ENCODE measurements around the gene SHCBP1L.

SHCBP1L gene

GRCh38 chr1:182890927-182891610 lies 61.9 kb downstream of the SHCBP1L start:
- DNase-seq (ENCODE audit: low read depth, low spot score), result no peak

- DNase-seq (ENCODE audit: low read depth, low spot score), result no peak
Observed at GRCh38 chr1:182889997-182890396, 63.0 kb downstream of the SHCBP1L start.

GRCh38 chr1:182888736-182889531 lies 64.0 kb downstream of the SHCBP1L start:
- no peak for DNase-seq (ENCODE audit: low read depth, low spot score)

- DNase-seq (ENCODE audit: low read depth, low spot score), result no peak
Observed at GRCh38 chr1:182886985-182887384, 66.0 kb downstream of the SHCBP1L start.

GRCh38 chr1:182885591-182885990 lies 67.4 kb downstream of the SHCBP1L start:
- DNase-seq (ENCODE audit: low read depth, low spot score), result no peak

GRCh38 chr1:182884872-182885271 lies 68.1 kb downstream of the SHCBP1L start:
- DNase-seq (ENCODE audit: low read depth, low spot score), result no peak

GRCh38 chr1:182877842-182878241 lies 75.1 kb downstream of the SHCBP1L start:
- no peak for DNase-seq (ENCODE audit: low read depth, low spot score)

GRCh38 chr1:182877331-182877730 lies 75.6 kb downstream of the SHCBP1L start:
- no peak for DNase-seq (ENCODE audit: low read depth, low spot score)

- no peak for DNase-seq (ENCODE audit: low read depth, low spot score)
Observed at GRCh38 chr1:182875889-182876288, 77.1 kb downstream of the SHCBP1L start.

GRCh38 chr1:182872881-182873280 lies 80.1 kb downstream of the SHCBP1L start:
- DNase-seq (ENCODE audit: low read depth, low spot score), result no peak

- no peak for DNase-seq (ENCODE audit: low read depth, low spot score)
Observed at GRCh38 chr1:182869241-182869666, 83.7 kb downstream of the SHCBP1L start.

GRCh38 chr1:182867861-182868260 lies 85.1 kb downstream of the SHCBP1L start:
- no peak for DNase-seq (ENCODE audit: low read depth, low spot score)

- DNase-seq (ENCODE audit: low read depth, low spot score), result no peak
Observed at GRCh38 chr1:182863940-182864339, 89.0 kb downstream of the SHCBP1L start.

GRCh38 chr1:182862827-182863226 lies 90.1 kb downstream of the SHCBP1L start:
- DNase-seq (ENCODE audit: low read depth, low spot score), result no peak

GRCh38 chr1:182861994-182862393 lies 91.0 kb downstream of the SHCBP1L start:
- DNase-seq (ENCODE audit: low read depth, low spot score), result no peak

GRCh38 chr1:182860658-182861057 lies 92.3 kb downstream of the SHCBP1L start:
- no peak for DNase-seq (ENCODE audit: low read depth, low spot score)

GRCh38 chr1:182857212-182857611 lies 95.8 kb downstream of the SHCBP1L start:
- no peak for DNase-seq (ENCODE audit: low read depth, low spot score)

GRCh38 chr1:182855911-182856310 lies 97.1 kb downstream of the SHCBP1L start:
- DNase-seq (ENCODE audit: low read depth, low spot score), result no peak

- DNase-seq (ENCODE audit: low read depth, low spot score), result no peak
Observed at GRCh38 chr1:182851825-182852224, 101.1 kb downstream of the SHCBP1L start.

GRCh38 chr1:182850319-182850718 lies 102.6 kb downstream of the SHCBP1L start:
- DNase-seq (ENCODE audit: low read depth, low spot score), result no peak
